HCT116 (cell line): Measurements from ENCODE around the gene AMBP.

Source experiments
- CEBPB ChIP-seq: IDR thresholded peaks from 2 replicates; pipeline ENCODE4 v1.6.1; 2012; ENCODE audit warnings: low read depth
- RAD21 ChIP-seq: IDR thresholded peaks from 2 replicates; pipeline ENCODE4 v1.6.1; 2012; ENCODE audit warnings: low read depth, mild to moderate bottlenecking
- YY1 ChIP-seq: IDR thresholded peaks from 2 replicates; pipeline ENCODE4 v1.6.1; 2011; ENCODE audit warnings: low read length, low read depth, moderate library complexity, mild to moderate bottlenecking; ENCODE audit not compliant: insufficient replicate concordance; ENCODE audit errors: extremely low read depth
- TF ChIP-seq, protein P1 (sequence below): IDR thresholded peaks from 2 replicates; pipeline ENCODE4 v1.6.1; 2012
- TF ChIP-seq, protein P2 (sequence below), 3 experiments: fragments of 200-600 bp in 1 of 3; sonication (generic) in 1 of 3; IDR thresholded peaks in 2 of 3; conservative IDR thresholded peaks in 1 of 3; 2 replicates each; pipeline ENCODE4 v1.5.1; 2012 to 2017; ENCODE audit warnings: low read depth in 2 of 3, low read length in 2 of 3, antibody characterized with exemption in 1 of 3, borderline replicate concordance in 1 of 3, control low read depth in 1 of 3, mild to moderate bottlenecking in 1 of 3, mixed read lengths in 1 of 3, mixed run types in 1 of 3, moderate library complexity in 1 of 3; ENCODE audit not compliant: insufficient read depth in 1 of 3

DNA sequence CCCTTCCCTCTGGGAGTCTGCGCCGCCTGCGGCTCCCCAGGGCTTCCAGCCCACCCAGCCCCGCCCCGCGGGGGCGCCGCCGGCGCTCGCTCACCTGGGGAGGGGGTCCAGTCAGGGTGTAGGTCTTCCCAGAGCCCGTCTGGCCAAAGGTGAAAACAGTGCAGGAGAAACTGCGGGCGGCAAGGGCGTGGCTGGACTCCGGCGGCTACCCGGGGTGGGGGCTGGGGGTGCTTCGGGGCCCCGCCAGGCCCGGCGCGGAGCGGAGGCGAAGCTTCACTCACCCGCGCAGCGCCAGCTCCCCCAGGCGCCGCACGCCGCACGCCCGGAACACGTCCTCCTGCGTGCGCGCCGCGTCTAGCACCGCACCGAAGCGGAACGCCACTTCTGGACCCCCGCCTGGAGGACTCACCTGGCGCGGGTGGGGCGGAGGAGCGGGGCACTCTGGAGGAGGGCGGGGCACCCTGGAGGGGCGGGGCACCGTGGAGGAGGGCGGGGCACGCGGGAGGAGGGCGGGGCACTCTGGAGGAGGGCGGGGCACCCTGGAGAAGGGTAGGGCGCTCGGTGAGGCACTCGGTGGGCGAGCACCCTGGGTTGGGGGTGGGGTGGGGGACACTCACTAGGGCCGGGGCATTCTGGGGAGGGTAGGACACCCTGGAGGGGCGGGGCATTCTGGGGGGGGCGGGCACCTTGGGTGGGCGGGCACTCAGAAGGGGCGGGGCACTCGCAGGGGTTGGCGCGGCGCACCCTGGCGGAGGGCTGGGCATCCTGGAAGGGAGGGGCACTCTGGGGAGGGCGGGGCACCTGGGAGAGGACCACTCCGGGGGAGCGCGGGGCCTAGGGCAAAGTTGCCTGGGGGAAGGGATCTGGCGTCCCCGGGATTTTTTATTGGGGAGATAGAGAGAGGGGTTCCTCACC, 20.2 kb upstream of the AMBP start:
- TF ChIP-seq CEBPB (no peak), YY1 (no peak), RAD21 (no peak)
- TF ChIP-seq, protein P1, sequence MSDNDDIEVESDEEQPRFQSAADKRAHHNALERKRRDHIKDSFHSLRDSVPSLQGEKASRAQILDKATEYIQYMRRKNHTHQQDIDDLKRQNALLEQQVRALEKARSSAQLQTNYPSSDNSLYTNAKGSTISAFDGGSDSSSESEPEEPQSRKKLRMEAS: no peak; the same call in 1 of the 2 replicates
- TF ChIP-seq, protein P2, sequence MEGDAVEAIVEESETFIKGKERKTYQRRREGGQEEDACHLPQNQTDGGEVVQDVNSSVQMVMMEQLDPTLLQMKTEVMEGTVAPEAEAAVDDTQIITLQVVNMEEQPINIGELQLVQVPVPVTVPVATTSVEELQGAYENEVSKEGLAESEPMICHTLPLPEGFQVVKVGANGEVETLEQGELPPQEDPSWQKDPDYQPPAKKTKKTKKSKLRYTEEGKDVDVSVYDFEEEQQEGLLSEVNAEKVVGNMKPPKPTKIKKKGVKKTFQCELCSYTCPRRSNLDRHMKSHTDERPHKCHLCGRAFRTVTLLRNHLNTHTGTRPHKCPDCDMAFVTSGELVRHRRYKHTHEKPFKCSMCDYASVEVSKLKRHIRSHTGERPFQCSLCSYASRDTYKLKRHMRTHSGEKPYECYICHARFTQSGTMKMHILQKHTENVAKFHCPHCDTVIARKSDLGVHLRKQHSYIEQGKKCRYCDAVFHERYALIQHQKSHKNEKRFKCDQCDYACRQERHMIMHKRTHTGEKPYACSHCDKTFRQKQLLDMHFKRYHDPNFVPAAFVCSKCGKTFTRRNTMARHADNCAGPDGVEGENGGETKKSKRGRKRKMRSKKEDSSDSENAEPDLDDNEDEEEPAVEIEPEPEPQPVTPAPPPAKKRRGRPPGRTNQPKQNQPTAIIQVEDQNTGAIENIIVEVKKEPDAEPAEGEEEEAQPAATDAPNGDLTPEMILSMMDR (IDR thresholded peaks at IDR 0.05 in 2 of 3, conservative IDR thresholded peaks at IDR 0.05 in 1 of 3; ENCODE audit: borderline replicate concordance in 1 of 3, insufficient read depth in 1 of 3, low read depth in 2 of 3, low read length in 2 of 3): no peak
